SKM-1 (cell line): ENCODE results near the gene IER2.
"Not testable (repeated sequence)": the region's sequence is repeated elsewhere in the genome, so short reads cannot be mapped to it uniquely, and the experiment has no call there.

Experiments used
- DNase-seq: peaks from one replicate; lab custom pipeline; 2025; ENCODE audit not compliant: unreplicated experiment; lab: John Stamatoyannopoulos, UW

Gene IER2

GRCh38 chr19:13190781-13191540 lies 40.8 kb downstream of the IER2 start:
- no peak for DNase-seq

- no peak for DNase-seq
Measured at GRCh38 chr19:13195678-13196077, 45.5 kb downstream of the IER2 start.

- no peak for DNase-seq
Measured at GRCh38 chr19:13198634-13199033, 48.4 kb downstream of the IER2 start.

- not testable (repeated sequence) for DNase-seq
Measured at GRCh38 chr19:13202112-13202511, 51.9 kb downstream of the IER2 start.
